WERI-Rb-1 (cell line): Measurements from ENCODE around the gene ZNF774.

ENCODE experiments used
- DNase-seq: peaks from one replicate; pipeline ENCODE4 v3.0.0-alpha.2; 2020
- H3K27ac ChIP-seq: fragments of 250-450 bp; sonication (Bioruptor Pico); 2 replicates; pipeline ENCODE4 v1.5.1; 2020; ENCODE audit warnings: mild to moderate bottlenecking, moderate library complexity
- H3K27me3 ChIP-seq: fragments of 250-450 bp; sonication (Bioruptor Pico); 2 replicates; pipeline ENCODE4 v1.5.1; 2021; ENCODE audit warnings: mild to moderate bottlenecking, low read depth, moderate library complexity; ENCODE audit not compliant: insufficient read depth, severe bottlenecking
- H3K36me3 ChIP-seq: fragments of 250-450 bp; sonication (Bioruptor Pico); 2 replicates; pipeline ENCODE4 v1.5.1; 2020; ENCODE audit warnings: mild to moderate bottlenecking, moderate library complexity
- H3K4me3 ChIP-seq: 2 replicates; pipeline ENCODE4 v1.5.1; 2011; ENCODE audit warnings: low read depth, mild to moderate bottlenecking, control low read depth, low read length
- H3K9me3 ChIP-seq: fragments of 250-450 bp; sonication (Bioruptor Pico); 2 replicates; pipeline ENCODE4 v1.5.1; 2021; ENCODE audit warnings: mild to moderate bottlenecking, moderate library complexity; ENCODE audit not compliant: severe bottlenecking
- CTCF ChIP-seq: IDR thresholded peaks from 2 replicates; pipeline ENCODE4 v1.5.1; 2011; ENCODE audit warnings: low read depth, mild to moderate bottlenecking, control low read depth, inconsistent platforms, low read length

Gene ZNF774

GRCh38 chr15:90394074-90394473, 42.0 kb downstream of the ZNF774 start:
- Histone ChIP-seq H3K36me3 (peaks cover 19% of the 10 kb centered on the region), H3K9me3 (no peaks in the 10 kb centered on the region), H3K4me3 (no peak overlapping the region), H3K27ac (no peak overlapping the region), H3K27me3 (no peaks in the 10 kb centered on the region)
- no peak for DNase-seq
- TF ChIP-seq CTCF = no peak

GRCh38 chr15:90394748-90395442, 42.8 kb downstream of the ZNF774 start:
- no peak for DNase-seq
- no peaks in the 10 kb centered on the region for H3K9me3 ChIP-seq
- H3K36me3 ChIP-seq = peaks cover 19% of the 10 kb centered on the region
- no peak for TF ChIP-seq CTCF
- H3K27me3 ChIP-seq = no peaks in the 10 kb centered on the region
- no peak overlapping the region for H3K27ac ChIP-seq
- H3K4me3 ChIP-seq = no peak overlapping the region

- H3K4me3 ChIP-seq = no peak overlapping the region
- DNase-seq = no peak
- no peak for TF ChIP-seq CTCF
- H3K27me3 ChIP-seq = no peaks in the 10 kb centered on the region
- H3K27ac ChIP-seq = no peak overlapping the region
- H3K9me3 ChIP-seq = no peaks in the 10 kb centered on the region
- peaks cover 8% of the 10 kb centered on the region for H3K36me3 ChIP-seq
Observed at GRCh38 chr15:90396321-90396720, 44.2 kb downstream of the ZNF774 start.

GRCh38 chr15:90400005-90400758, 48.1 kb downstream of the ZNF774 start:
- H3K27ac ChIP-seq = no peak overlapping the region
- H3K4me3 ChIP-seq = no peak overlapping the region
- H3K27me3 ChIP-seq = no peaks in the 10 kb centered on the region
- H3K9me3 ChIP-seq = no peaks in the 10 kb centered on the region
- DNase-seq = no peak
- no peaks in the 10 kb centered on the region; the same call in 1 of the 2 replicates for H3K36me3 ChIP-seq
- no peak for TF ChIP-seq CTCF

GRCh38 chr15:90400759-90401314, 48.8 kb downstream of the ZNF774 start:
- no peak overlapping the region for H3K27ac ChIP-seq
- TF ChIP-seq CTCF = no peak
- no peaks in the 10 kb centered on the region for H3K27me3 ChIP-seq
- no peak overlapping the region for H3K4me3 ChIP-seq
- H3K9me3 ChIP-seq = no peaks in the 10 kb centered on the region
- no peak for DNase-seq
- no peaks in the 10 kb centered on the region; the same call in 1 of the 2 replicates for H3K36me3 ChIP-seq
